ENCODE results near the gene C1orf167. TPM values are rescaled to one million over a fixed set of nuclear protein-coding genes. Genes with fewer than 3 reads are reported as not detected.

Gene C1orf167
- total RNA-seq, 4 donors from 2014 or later = 0.21 to 0.82 TPM; not detected in 2

DNA sequence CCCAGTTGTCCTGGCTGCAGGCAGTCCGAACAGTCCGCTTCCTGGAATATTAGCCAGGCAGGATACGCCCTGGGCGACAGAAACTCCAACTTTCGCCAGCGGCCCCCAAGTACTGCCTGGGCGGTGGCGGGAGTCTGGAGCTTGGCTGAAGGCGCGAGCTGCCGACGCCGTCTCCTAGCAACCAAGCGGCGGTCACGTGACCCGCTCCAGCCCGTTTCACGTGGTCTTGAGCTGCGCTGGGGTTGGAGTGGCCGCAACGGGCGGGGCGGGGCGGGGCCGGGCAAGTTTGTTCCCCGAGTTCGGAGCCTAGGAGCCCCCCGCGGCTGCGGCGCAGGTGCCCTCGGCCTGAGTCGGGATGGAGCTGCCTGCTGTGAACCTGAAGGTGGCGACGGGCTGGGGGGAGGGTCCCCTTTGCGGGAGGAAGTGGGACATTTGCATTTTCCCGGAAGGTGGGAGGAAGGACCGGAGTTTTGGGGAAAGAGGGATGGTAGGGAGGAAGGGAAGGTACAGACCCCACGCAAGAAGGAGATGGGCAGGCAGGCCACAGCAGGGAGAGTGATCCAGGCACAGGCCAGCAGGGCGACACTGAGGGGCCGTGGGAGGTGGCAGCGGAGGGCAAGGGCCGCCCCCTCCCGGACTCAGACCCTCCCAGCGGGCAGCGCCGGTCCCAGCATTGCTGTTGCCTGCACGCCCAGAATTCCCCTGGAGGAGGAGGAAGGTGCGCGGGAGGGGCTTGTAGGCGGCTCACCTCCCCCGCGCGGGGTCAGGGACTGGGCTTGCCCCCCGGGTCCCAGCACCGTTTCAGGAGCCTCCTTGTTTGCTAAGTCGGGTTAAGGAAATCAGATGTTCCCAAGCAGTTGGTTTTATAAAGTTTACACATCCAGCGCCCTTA is 25.9 kb upstream of the C1orf167 start, which contains the start of gene AGTRAP:
Gene AGTRAP (plus strand): TSS at position 283 of the 892 bp plus-strand sequence. CDS start 73 bp downstream, at position 356.
- no peaks in the 10 kb centered on the region for H3K27me3 ChIP-seq
- intact Hi-C loops (cut with DNase I; ENCODE audit: low total_unique reads) = loop anchor here (10.0 kb wide), 1 partner anchor 69 kb away; the partner anchor contains the start of genes CLCN6 and MTHFR
- no peaks in the 10 kb centered on the region for H3K9me3 ChIP-seq
- H3K4me1 ChIP-seq = no peaks in the 10 kb centered on the region
- H3K4me3 ChIP-seq = peak within 1 kb of the TSS; percentile 69 to 76
- peak; percentile 96 to 97 for DNase-seq
- TF ChIP-seq, protein P1, sequence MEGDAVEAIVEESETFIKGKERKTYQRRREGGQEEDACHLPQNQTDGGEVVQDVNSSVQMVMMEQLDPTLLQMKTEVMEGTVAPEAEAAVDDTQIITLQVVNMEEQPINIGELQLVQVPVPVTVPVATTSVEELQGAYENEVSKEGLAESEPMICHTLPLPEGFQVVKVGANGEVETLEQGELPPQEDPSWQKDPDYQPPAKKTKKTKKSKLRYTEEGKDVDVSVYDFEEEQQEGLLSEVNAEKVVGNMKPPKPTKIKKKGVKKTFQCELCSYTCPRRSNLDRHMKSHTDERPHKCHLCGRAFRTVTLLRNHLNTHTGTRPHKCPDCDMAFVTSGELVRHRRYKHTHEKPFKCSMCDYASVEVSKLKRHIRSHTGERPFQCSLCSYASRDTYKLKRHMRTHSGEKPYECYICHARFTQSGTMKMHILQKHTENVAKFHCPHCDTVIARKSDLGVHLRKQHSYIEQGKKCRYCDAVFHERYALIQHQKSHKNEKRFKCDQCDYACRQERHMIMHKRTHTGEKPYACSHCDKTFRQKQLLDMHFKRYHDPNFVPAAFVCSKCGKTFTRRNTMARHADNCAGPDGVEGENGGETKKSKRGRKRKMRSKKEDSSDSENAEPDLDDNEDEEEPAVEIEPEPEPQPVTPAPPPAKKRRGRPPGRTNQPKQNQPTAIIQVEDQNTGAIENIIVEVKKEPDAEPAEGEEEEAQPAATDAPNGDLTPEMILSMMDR (IDR thresholded peaks at IDR 0.05) = peak in 1 of 4 experiments; percentile 5
- peak; percentile 31 to 61 for TF ChIP-seq POLR2A (IDR thresholded peaks at IDR 0.05)
- peak within 1 kb of the TSS; percentile 78 to 85 for H3K27ac ChIP-seq
- no peaks in the 10 kb centered on the region for H3K36me3 ChIP-seq

DNA sequence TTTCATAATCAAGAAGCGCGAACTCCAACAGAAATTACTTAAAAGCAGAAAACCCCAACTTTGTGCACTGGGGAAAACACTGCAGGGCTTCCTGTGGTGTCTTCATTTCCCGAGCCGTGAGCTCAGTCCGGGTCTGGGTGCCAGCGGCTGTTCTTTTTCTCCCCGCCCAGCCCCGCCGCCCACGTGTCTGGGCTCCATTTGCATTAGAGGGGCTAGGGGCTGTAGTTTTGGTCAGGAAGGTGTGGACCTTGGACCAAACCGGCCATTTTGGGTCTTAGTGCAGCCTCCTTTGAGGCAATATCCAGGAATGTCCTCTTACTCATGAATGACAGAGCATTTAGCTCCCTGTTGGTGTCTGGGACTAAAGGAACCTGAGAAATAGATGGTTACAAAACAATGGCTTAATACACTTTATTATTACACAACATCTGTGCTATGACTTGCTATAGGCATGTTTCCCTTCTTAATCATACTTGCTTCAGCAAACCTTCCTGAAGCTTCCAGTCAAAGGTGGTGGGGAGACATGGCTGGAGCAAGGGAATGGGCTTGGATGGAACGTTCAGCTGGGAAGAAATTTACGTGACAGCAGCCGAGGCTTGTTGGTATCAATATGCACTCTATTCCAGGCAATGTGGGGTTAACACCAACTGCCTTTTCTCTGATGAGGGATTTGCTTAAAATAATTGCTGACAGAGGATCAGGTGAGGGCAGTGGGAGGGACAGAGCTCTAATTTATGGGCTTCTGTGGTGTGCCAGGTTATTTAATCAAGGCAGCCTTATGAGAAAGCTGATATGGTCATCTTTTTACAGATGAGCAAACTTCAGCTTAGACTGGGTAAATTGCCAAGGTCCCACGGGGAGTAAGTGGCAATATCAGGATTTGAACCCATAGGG is 25.0 kb upstream of the C1orf167 start:
- peak; percentile 59 to 63 for DNase-seq
- Histone ChIP-seq H3K27me3 (no peaks in the 10 kb centered on the region), H3K36me3 (no peaks in the 10 kb centered on the region), H3K4me1 (no peaks in the 10 kb centered on the region), H3K27ac (peak overlapping the region; percentile 78 to 85), H3K4me3 (peak overlapping the region; percentile 69 to 76), H3K9me3 (no peaks in the 10 kb centered on the region)
- TF ChIP-seq, protein P1 (IDR thresholded peaks at IDR 0.05) = no peak
- TF ChIP-seq POLR2A (IDR thresholded peaks at IDR 0.05) = no peak
- intact Hi-C loops (cut with DNase I; ENCODE audit: low total_unique reads) = loop anchor here (10.0 kb wide), 1 partner anchor 68 kb away; the partner anchor contains the start of genes CLCN6 and MTHFR

- no peaks in the 10 kb centered on the region for H3K36me3 ChIP-seq
- H3K27ac ChIP-seq = no peak overlapping the region
- no peak overlapping the region for H3K4me3 ChIP-seq
- H3K4me1 ChIP-seq = no peaks in the 10 kb centered on the region
- H3K27me3 ChIP-seq = no peaks in the 10 kb centered on the region
- H3K9me3 ChIP-seq = no peaks in the 10 kb centered on the region
- TF ChIP-seq POLR2A (IDR thresholded peaks at IDR 0.05) = no peak
- TF ChIP-seq, protein P1 (IDR thresholded peaks at IDR 0.05) = no peak
- no peak for DNase-seq
- intact Hi-C loops (cut with DNase I; ENCODE audit: low total_unique reads) = loop anchor here (10.0 kb wide), 1 partner anchor 67 kb away; the partner anchor contains the start of genes CLCN6 and MTHFR
These were observed 23.9 kb upstream of the C1orf167 start for GRCh38 chr1:11738096-11738495.

DNA sequence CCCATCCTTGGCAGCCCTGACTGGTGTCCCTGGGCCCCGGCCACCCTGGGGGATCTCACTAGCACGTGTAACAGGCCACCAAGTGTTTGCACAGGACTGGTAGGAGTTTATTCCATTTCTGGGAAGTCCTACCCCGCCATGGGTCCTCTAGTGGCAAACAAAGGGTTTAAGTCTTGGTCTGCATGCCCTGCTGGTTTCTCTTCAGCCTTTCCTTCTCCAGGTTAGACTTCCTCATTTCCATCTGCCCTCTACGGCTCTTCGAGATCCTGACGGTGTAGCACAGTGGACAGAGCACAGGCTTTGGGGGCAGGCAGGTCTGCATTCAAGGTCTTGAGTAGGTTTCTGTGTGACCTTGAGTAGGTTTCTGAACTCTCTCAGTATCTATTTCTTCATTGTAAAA is 23.2 kb upstream of the C1orf167 start:
- H3K9me3 ChIP-seq = no peaks in the 10 kb centered on the region
- H3K27me3 ChIP-seq = no peaks in the 10 kb centered on the region
- no peak overlapping the region for H3K4me3 ChIP-seq
- no peaks in the 10 kb centered on the region for H3K4me1 ChIP-seq
- intact Hi-C loops (cut with DNase I; ENCODE audit: low total_unique reads) = loop anchor here (10.0 kb wide), 1 partner anchor 66 kb away; the partner anchor contains the start of genes CLCN6 and MTHFR
- DNase-seq = no peak
- H3K27ac ChIP-seq = no peak overlapping the region
- no peaks in the 10 kb centered on the region for H3K36me3 ChIP-seq
- no peak for TF ChIP-seq POLR2A (IDR thresholded peaks at IDR 0.05)
- TF ChIP-seq, protein P1 (IDR thresholded peaks at IDR 0.05) = no peak

Measured in uterus (tissue), 4 donors.